GM12878 (cell line): ENCODE results near the gene MAGI1. TPM values are rescaled to one million over a fixed set of nuclear protein-coding genes. Genes with fewer than 3 reads are reported as not detected.

Source experiments
- BCLAF1 ChIP-seq: fragments of 450-650 bp; IDR thresholded peaks from 2 replicates; pipeline ENCODE4 v1.6.1; 2017; ENCODE audit warnings: antibody characterized with exemption, mild to moderate bottlenecking, moderate library complexity
- BMI1 ChIP-seq: fragments of 450-650 bp; IDR thresholded peaks from 2 replicates; pipeline ENCODE4 v1.6.1; 2016; ENCODE audit warnings: mild to moderate bottlenecking, moderate library complexity, borderline replicate concordance
- ETV6 ChIP-seq, 2 experiments: fragments of 450-650 bp in 1 of 2; IDR thresholded peaks in 1 of 2; conservative IDR thresholded peaks in 1 of 2; 2 replicates each; pipeline ENCODE4 v1.6.1; 2014; ENCODE audit warnings: antibody characterized with exemption in 1 of 2, borderline replicate concordance in 1 of 2, low read depth in 1 of 2, mild to moderate bottlenecking in 1 of 2, moderate library complexity in 1 of 2
- IKZF2 ChIP-seq, 2 experiments: fragments of 450-650 bp; IDR thresholded peaks; 2 replicates each; pipeline ENCODE4 v1.6.1; 2017; ENCODE audit warnings: mild to moderate bottlenecking in 2 of 2, moderate library complexity in 2 of 2
- KAT2A ChIP-seq: conservative IDR thresholded peaks from 2 replicates; pipeline ENCODE4 v1.6.1; 2011; ENCODE audit warnings: low read depth, low read length; ENCODE audit not compliant: control insufficient read depth
- MTA3 ChIP-seq: IDR thresholded peaks from 2 replicates; pipeline ENCODE4 v1.6.1; 2012; ENCODE audit warnings: low read length, inconsistent platforms, borderline replicate concordance
- NR2C2 ChIP-seq: IDR thresholded peaks from 2 replicates; pipeline ENCODE4 v1.6.1; 2011; ENCODE audit warnings: borderline replicate concordance, low read depth; ENCODE audit not compliant: control insufficient read depth, insufficient read length
- PRDM15 ChIP-seq: fragments of 450-650 bp; formaldehyde crosslinking; IDR thresholded peaks from 2 replicates; pipeline ENCODE4 v1.4.0; 2020; ENCODE audit warnings: mild to moderate bottlenecking, moderate library complexity
- SP1 ChIP-seq: IDR thresholded peaks from one replicate; pipeline ENCODE4 v1.6.1; 2011; ENCODE audit warnings: low read depth, low read length
- SREBF1 ChIP-seq: IDR thresholded peaks from 2 replicates; pipeline ENCODE4 v1.6.1; 2012; ENCODE audit warnings: mild to moderate bottlenecking, low read length
- USF2 ChIP-seq: IDR thresholded peaks from 2 replicates; pipeline ENCODE4 v1.6.1; 2011; ENCODE audit warnings: low read depth, low read length, improper control_type of control experiment, borderline replicate concordance
- ZBTB4 ChIP-seq: fragments of 450-650 bp; formaldehyde crosslinking; IDR thresholded peaks from 2 replicates; pipeline ENCODE4 v1.4.0; 2022; ENCODE audit warnings: mild to moderate bottlenecking, moderate library complexity
- polyA plus RNA-seq, 11 experiments: library from polyadenylated mRNA; depleted of rRNA in 4 of 11; unstranded in 6 of 11; stranded (reverse) in 5 of 11; fragments of >200 nt; fragmentation: Nextera tagmentation in 4 of 11; fragmentation: Illumina TruSeq in 1 of 11; extraction: Ambion mirVana in 4 of 11; extraction: Trizol in 1 of 11; gene quantifications; 1 replicate in 1 of 11; 2 replicates in 10 of 11; pipeline versions ENCODE4 v1.2.1 to v1.2.3, GENCODE V29; 2011 to 2016; ENCODE audit warnings: inconsistent platforms in 2 of 11, missing spikeins in 2 of 11, low read depth in 1 of 11
- total RNA-seq, 4 experiments: library from RNA; depleted of rRNA in 3 of 4; stranded (reverse); fragments of >200 nt in 3 of 4; fragmentation: Illumina TruSeq in 1 of 4; extraction: Trizol in 1 of 4; gene quantifications; 2 replicates each; pipeline versions ENCODE4 v1.2.1 to v1.2.3, GENCODE V29; 2013 to 2021
- TF ChIP-seq, protein P1 (sequence below): fragments of 450-650 bp; conservative IDR thresholded peaks from 2 replicates; pipeline ENCODE4 v1.6.1; 2017; ENCODE audit warnings: mild to moderate bottlenecking, moderate library complexity

MAGI1 gene
- total and polyA plus RNA-seq, 10 of the 15 experiments (the other 5 are each of a cell fraction or from before 2014, with no cell fraction given): 0.02 to 3.3 (median 0.29) TPM; not detected in 1

DNA sequence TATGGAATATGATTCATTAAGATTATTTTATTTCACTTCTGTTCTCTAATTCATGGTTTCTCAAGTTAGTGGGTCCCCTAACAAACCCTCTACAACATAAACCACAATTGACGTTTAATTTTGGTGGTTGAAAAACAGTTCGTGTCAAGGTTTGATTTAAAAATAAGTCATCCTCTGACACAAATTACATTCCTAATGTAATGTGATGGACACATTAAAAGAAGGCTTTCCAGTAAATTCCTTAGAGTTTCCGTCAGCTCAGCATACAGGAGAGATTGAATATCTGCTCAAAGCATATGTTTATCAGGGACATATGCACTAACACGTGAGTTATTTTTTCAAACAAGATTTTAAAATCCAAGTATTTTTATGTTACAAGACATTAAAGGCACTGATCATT lies 724.4 kb downstream of the MAGI1 start (continued):
- TF ChIP-seq USF2: no peak
- TF ChIP-seq NR2C2: no peak
- TF ChIP-seq SP1: no peak
- no peak for TF ChIP-seq MTA3
- TF ChIP-seq ETV6 (conservative IDR thresholded peaks at IDR 0.05 in 1 of 2, IDR thresholded peaks at IDR 0.05 in 1 of 2; ENCODE audit: borderline replicate concordance in 1 of 2, low read depth in 1 of 2): no peak
- TF ChIP-seq, protein P1, sequence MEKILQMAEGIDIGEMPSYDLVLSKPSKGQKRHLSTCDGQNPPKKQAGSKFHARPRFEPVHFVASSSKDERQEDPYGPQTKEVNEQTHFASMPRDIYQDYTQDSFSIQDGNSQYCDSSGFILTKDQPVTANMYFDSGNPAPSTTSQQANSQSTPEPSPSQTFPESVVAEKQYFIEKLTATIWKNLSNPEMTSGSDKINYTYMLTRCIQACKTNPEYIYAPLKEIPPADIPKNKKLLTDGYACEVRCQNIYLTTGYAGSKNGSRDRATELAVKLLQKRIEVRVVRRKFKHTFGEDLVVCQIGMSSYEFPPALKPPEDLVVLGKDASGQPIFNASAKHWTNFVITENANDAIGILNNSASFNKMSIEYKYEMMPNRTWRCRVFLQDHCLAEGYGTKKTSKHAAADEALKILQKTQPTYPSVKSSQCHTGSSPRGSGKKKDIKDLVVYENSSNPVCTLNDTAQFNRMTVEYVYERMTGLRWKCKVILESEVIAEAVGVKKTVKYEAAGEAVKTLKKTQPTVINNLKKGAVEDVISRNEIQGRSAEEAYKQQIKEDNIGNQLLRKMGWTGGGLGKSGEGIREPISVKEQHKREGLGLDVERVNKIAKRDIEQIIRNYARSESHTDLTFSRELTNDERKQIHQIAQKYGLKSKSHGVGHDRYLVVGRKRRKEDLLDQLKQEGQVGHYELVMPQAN: no peak
- TF ChIP-seq SREBF1: no peak
- TF ChIP-seq ZBTB4: no peak
- no peak for TF ChIP-seq IKZF2 (IDR thresholded peaks at IDR 0.05)
- TF ChIP-seq PRDM15 (CRISPR knock-in tag): no peak
- no peak for TF ChIP-seq BCLAF1
- no peak for TF ChIP-seq KAT2A
- no peak for TF ChIP-seq BMI1
